Skeletal muscle satellite cell (primary cell): Measurements from ENCODE around the gene TXNRD3. TPM values are rescaled to one million over a fixed set of nuclear protein-coding genes. Genes with fewer than 3 reads are reported as not detected.

Experiments used
- H3K27me3 ChIP-seq: 2 replicates; pipeline ENCODE4 v1.7.0; 2013; ENCODE audit warnings: low read length; ENCODE audit not compliant: control insufficient read depth, insufficient read depth
- H3K36me3 ChIP-seq: 2 replicates; pipeline ENCODE4 v1.7.0; 2013; ENCODE audit warnings: mild to moderate bottlenecking, control low read depth, low read length; ENCODE audit not compliant: insufficient read depth
- H3K4me1 ChIP-seq: 2 replicates; pipeline ENCODE4 v1.7.0; 2013; ENCODE audit warnings: low read length; ENCODE audit not compliant: control insufficient read depth, insufficient read depth
- H3K4me2 ChIP-seq: 2 replicates; pipeline ENCODE4 v1.7.0; 2013; ENCODE audit warnings: mild to moderate bottlenecking, low read length
- H3K4me3 ChIP-seq: 2 replicates; pipeline ENCODE4 v1.7.0; 2013; ENCODE audit warnings: low read length
- H3K9ac ChIP-seq: 2 replicates; pipeline ENCODE4 v1.7.0; 2013; ENCODE audit warnings: mild to moderate bottlenecking, low read depth, low read length, moderate library complexity
- H3K9me3 ChIP-seq: replicated peaks from 2 replicates; pipeline ENCODE4 v1.7.0; 2013; ENCODE audit warnings: mild to moderate bottlenecking, control low read depth, low read length
- total RNA-seq: library from RNA; depleted of rRNA; stranded (reverse); fragments of >200 nt; gene quantifications from 2 replicates; pipeline ENCODE4 v1.2.3, GENCODE V29; 2012; rRNA removed

The TXNRD3 gene
- 8.3 and 10.1 TPM in 2 replicates for total RNA-seq

DNA sequence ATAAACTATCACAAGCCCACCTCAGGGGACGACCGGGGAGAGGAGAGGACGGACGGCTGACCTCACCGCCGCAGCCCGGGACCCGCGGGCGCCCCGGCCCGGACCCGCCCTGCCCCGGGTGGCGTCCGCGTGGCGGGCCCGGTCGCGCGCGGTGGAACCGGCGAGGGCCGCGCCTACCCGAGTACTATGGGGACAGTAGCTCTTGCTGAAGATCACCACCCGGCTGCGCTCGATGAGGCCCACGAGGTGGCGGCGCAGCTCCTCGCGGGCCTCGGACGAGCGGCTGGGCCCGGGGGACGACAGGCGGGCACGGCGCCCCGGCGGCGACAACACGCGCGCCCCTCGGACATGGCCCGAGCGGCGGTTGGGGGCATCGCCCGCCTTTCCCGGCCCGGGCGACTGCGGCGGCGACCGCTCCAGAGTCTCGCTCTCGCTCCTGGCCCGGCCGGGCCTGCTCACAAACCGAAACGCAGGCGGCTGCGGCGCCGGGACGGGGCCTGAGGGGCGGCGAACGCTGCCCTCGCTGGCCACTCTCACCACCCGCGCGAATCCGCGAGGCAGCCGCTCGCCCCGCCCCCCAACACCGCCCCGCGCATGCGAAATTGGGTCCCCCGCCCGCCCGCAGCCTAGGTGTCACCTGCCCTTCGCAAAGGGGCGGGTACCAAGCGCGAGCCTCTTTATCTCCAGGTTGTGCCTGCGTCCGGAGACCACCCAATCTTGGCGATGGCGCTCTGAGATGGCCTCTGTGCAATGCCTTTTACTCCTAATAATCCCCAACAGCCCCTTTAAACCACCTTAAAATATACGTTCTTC, at the start of gene TXNRD3:
TSS of gene TXNRD3 (minus strand) at position 554 of the 813 bp plus-strand sequence.
- Histone ChIP-seq H3K4me3 (peak within 1 kb of the TSS; percentile 82), H3K27me3 (peaks cover 2% of the 10 kb centered on the region), H3K9me3 (no peaks in the 10 kb centered on the region)

DNA sequence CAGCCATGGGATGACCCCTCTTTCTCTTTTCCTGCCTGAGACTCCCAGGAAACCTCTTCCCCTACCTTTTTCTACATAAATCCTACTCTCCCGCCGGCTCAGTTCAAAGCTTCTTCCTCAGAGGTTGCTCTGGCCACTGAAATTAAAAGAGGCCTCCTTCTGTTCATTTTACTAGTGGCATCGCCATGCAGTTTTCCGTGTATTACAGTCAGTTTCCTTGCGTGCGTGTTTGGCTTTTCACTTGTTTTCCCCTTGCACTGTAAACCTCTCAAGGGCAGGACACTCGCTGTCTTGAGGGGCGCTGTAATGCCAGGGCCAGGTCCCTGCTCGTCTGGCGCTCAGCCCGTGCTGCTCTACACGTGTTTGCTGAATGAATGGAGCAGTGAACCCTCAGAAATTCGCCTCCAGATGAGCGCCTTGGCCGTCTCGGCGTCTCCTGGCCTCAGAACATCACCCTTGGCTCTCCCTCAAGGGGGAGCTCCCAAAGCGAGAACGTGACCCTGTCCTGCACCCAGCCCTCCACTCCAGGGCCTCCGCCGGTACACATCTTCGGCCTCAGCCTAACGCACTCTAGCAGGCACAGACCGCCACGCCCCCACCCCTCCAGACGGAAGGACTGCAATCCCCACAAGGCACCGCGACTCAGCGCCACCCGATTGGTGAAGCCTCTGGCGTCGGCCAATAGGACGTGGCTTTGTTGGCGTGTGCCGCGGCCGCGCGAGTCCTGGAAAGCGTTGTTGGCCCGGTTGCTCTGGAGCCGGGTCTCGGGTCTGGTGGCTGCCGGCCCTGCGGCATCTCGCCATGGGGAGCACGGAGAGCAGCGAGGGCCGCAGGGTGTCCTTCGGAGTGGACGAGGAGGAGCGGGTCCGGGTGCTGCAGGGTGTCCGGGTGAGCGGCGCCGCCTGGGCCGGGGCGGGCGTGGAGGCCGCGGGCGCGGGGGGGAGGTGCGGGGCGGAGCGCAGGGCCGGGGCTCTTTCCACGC, 48.9 kb upstream of the TXNRD3 start, which contains the start of gene CHCHD6:
TSS of gene CHCHD6 (plus strand) at position 729 of the 982 bp plus-strand sequence. CDS start at position 802, 73 bp downstream.
- H3K4me2 ChIP-seq = peak within 1 kb of the TSS; percentile 93

More for the DNA sequence above, at the start of gene TXNRD3:
- Histone ChIP-seq H3K4me1 (no peaks in the 10 kb centered on the region), H3K9ac (peak within 1 kb of the TSS; percentile 88), H3K4me2 (peak within 1 kb of the TSS; percentile 84), H3K36me3 (no peaks in the 10 kb centered on the region)

DNA sequence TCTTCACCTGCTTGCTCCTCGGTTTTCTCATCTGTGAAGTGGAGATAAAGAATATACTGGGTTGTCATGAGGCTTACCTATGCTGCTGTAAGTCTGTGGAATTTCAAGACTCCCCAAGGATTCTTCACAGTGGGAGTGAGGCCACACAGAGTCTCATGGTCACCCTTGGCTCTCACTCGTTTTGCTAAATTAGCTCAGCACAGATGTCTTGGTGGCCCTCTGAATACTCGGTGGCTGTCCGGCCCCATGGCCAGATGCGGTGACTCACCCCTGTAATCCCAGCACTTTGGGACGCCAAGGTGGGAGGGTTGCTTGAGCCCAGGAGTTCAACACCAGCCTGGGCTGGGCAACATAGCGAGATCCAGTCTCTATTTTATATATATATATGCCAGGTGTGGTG, 44.1 kb upstream of the TXNRD3 start:
- Histone ChIP-seq H3K9ac (no peak overlapping the region), H3K4me3 (no peak overlapping the region), H3K9me3 (peaks cover 3% of the 10 kb centered on the region), H3K4me1 (peaks cover 7% of the 10 kb centered on the region), H3K4me2 (no peak overlapping the region), H3K36me3 (no peaks in the 10 kb centered on the region), H3K27me3 (peaks cover 67% of the 10 kb centered on the region)

More for the DNA sequence above, 48.9 kb upstream of the TXNRD3 start, which contains the start of gene CHCHD6:
- peak within 1 kb of the TSS; percentile 90 for H3K4me3 ChIP-seq
- H3K9ac ChIP-seq = peak within 1 kb of the TSS; percentile 67
- no peaks in the 10 kb centered on the region for H3K36me3 ChIP-seq
- H3K4me1 ChIP-seq = peaks cover 13% of the 10 kb centered on the region
- peaks cover 3% of the 10 kb centered on the region for H3K9me3 ChIP-seq
- H3K27me3 ChIP-seq = peaks cover 24% of the 10 kb centered on the region

DNA sequence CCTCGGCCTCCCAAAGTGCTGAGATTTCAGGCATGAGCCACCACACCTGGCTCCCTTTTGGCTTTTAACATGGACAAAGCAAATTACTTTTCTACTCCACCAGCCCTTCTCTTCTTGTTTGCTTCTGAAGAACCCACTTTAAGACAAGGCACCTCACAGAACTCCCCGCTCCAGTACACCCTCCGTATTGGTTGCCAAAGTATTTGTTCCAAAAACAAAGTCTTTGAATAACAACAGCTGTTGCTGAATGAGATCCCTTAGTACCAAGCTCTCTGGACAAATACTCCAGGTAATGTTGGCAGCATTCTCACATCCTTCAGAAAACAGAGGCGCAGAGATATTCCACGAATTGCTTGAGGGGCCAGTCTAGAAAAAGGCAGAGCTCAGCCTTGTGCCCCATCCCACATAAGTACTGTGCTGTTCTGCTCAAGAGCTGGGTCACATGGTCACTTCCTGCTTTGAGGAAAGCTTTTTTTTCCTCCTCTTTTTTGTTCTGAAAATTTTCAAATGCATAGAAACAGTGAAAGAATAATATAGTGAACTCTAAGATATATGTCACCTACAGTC, 41.9 kb upstream of the TXNRD3 start:
- no peak overlapping the region for H3K4me3 ChIP-seq

GRCh38 chr3:126693921-126694320, 39.0 kb upstream of the TXNRD3 start:
- Histone ChIP-seq H3K4me3 (no peak overlapping the region), H3K27me3 (peaks cover 69% of the 10 kb centered on the region), H3K9ac (no peak overlapping the region), H3K4me1 (no peaks in the 10 kb centered on the region), H3K4me2 (no peak overlapping the region), H3K9me3 (no peaks in the 10 kb centered on the region), H3K36me3 (no peaks in the 10 kb centered on the region)

More for the DNA sequence above, 41.9 kb upstream of the TXNRD3 start:
- Histone ChIP-seq H3K4me1 (no peaks in the 10 kb centered on the region), H3K4me2 (no peak overlapping the region), H3K27me3 (peaks cover 88% of the 10 kb centered on the region), H3K36me3 (no peaks in the 10 kb centered on the region), H3K9ac (no peak overlapping the region), H3K9me3 (peaks cover 3% of the 10 kb centered on the region)

DNA sequence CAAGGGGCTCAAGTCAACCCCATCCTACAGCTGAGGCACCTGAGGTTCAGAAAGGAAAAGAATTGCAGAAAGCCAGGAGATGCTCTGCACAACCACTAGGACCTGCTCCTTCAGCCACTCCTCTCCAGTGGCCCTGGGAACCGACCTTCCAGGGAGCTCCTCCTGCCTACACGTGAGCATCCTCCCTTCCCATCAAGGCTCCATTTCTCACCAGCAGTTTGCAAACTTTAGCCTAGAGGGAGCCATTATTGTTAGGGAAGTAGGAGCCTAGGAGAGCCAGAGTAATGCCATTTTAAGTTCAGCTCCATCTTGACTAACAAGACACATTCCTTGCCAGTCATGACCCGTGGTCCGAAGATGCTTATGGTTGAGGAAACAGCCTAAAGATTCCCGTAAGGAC, 37.9 kb upstream of the TXNRD3 start:
- H3K27me3 ChIP-seq = peaks cover 63% of the 10 kb centered on the region

GRCh38 chr3:126691765-126692164, 36.8 kb upstream of the TXNRD3 start:
- Histone ChIP-seq H3K4me1 (no peaks in the 10 kb centered on the region), H3K36me3 (no peaks in the 10 kb centered on the region), H3K9me3 (no peaks in the 10 kb centered on the region), H3K4me3 (no peak overlapping the region), H3K9ac (no peak overlapping the region), H3K4me2 (no peak overlapping the region), H3K27me3 (peaks cover 57% of the 10 kb centered on the region)

More for the DNA sequence above, 37.9 kb upstream of the TXNRD3 start:
- no peaks in the 10 kb centered on the region for H3K9me3 ChIP-seq
- no peak overlapping the region for H3K9ac ChIP-seq
- H3K4me3 ChIP-seq = no peak overlapping the region
- no peak overlapping the region for H3K4me2 ChIP-seq
- no peaks in the 10 kb centered on the region for H3K4me1 ChIP-seq
- H3K36me3 ChIP-seq = no peaks in the 10 kb centered on the region

DNA sequence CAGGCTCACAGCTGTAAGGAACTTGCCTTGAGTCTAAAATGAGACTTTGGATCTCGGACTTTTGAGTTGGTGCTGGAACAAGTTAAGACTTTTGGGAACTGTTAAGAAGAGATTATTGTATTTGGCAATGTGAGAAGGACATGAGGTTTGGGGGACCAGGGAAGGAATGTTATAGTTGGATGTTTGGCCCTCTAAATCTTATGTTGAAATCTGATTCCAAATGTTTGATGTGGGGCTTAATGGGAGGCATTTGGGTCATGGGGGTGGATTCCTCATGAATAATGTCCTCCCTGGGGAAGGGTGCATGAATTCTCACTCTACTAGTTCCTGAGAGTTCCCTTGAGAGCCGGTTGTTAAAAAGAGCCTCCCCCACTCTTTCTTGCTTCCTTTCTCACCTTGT, 30.6 kb upstream of the TXNRD3 start:
- Histone ChIP-seq H3K9me3 (no peaks in the 10 kb centered on the region), H3K27me3 (peaks cover 39% of the 10 kb centered on the region), H3K4me3 (no peak overlapping the region), H3K36me3 (no peaks in the 10 kb centered on the region), H3K9ac (no peak overlapping the region), H3K4me1 (no peaks in the 10 kb centered on the region), H3K4me2 (no peak overlapping the region)

- Histone ChIP-seq H3K4me1 (no peaks in the 10 kb centered on the region), H3K9me3 (no peaks in the 10 kb centered on the region), H3K4me3 (no peak overlapping the region), H3K9ac (no peak overlapping the region), H3K4me2 (no peak overlapping the region), H3K36me3 (no peaks in the 10 kb centered on the region), H3K27me3 (peaks cover 43% of the 10 kb centered on the region)
These were observed 30.1 kb upstream of the TXNRD3 start for GRCh38 chr3:126685021-126685420.

- Histone ChIP-seq H3K9me3 (no peaks in the 10 kb centered on the region), H3K27me3 (peaks cover 46% of the 10 kb centered on the region), H3K4me2 (no peak overlapping the region), H3K9ac (no peak overlapping the region), H3K4me3 (no peak overlapping the region), H3K36me3 (no peaks in the 10 kb centered on the region), H3K4me1 (no peaks in the 10 kb centered on the region)
These were observed 29.4 kb upstream of the TXNRD3 start for GRCh38 chr3:126684218-126684751.

DNA sequence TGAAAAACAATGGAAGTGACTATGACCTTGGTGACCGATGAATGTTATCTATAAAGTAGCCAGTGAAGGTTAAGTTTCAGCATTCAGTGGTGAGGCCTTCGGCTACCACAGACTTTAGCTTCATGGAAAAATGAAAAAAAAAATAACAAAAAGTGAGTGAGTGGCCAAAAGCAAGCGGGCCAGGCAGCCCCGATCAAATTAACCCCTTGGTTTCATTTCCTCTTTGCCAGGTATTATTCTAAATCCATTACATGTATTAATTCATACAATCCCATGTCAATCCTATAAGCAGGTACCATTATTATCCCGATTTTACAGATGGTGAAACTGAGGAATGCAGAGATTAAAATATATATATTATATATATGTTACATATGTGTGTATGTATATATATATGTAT, 28.1 kb upstream of the TXNRD3 start:
- Histone ChIP-seq H3K9ac (no peak overlapping the region), H3K9me3 (no peaks in the 10 kb centered on the region), H3K4me2 (no peak overlapping the region), H3K27me3 (peaks cover 51% of the 10 kb centered on the region), H3K4me1 (peaks cover 5% of the 10 kb centered on the region), H3K36me3 (no peaks in the 10 kb centered on the region), H3K4me3 (no peak overlapping the region)
